Ectodermal cell (in vitro differentiated cells): ENCODE measurements around the gene TRIM25.

Experiments used
- H3K27ac ChIP-seq: 2 replicates; pipeline ENCODE4 v1.7.0; 2013; ENCODE audit warnings: mild to moderate bottlenecking, low read depth, low read length; ENCODE audit not compliant: insufficient read depth, poor library complexity, severe bottlenecking
- H3K27me3 ChIP-seq: 2 replicates; pipeline ENCODE4 v1.7.0; 2013; ENCODE audit warnings: mild to moderate bottlenecking, low read length; ENCODE audit not compliant: insufficient read depth, control insufficient read depth, poor library complexity, severe bottlenecking
- H3K36me3 ChIP-seq: one replicate; pipeline ENCODE4 v1.7.0; 2013; ENCODE audit warnings: low read length; ENCODE audit not compliant: control insufficient read depth, insufficient read depth
- H3K4me1 ChIP-seq: one replicate; pipeline ENCODE4 v1.7.0; 2013; ENCODE audit warnings: low read length; ENCODE audit not compliant: control insufficient read depth, insufficient read depth
- H3K4me3 ChIP-seq: 2 replicates; pipeline ENCODE4 v1.7.0; 2013; ENCODE audit warnings: low read depth, low read length, control low read depth; ENCODE audit not compliant: insufficient read depth
- H3K9me3 ChIP-seq: 2 replicates; pipeline ENCODE4 v1.7.0; 2013; ENCODE audit warnings: mild to moderate bottlenecking, low read length, moderate library complexity; ENCODE audit not compliant: control insufficient read depth
- WGBS, 2 experiments: methylation state at CpG; one replicate each; pipeline ENCODE4 v1.1.7; 2013; ENCODE audit warnings: missing lambda C conversion rate in 2 of 2; 5-methylcytosine and 5-hydroxymethylcytosine counted together

Gene TRIM25

GRCh38 chr17:56928586-56928985 is 14.7 kb upstream of the TRIM25 start:
- H3K9me3 ChIP-seq, result peaks cover 11% of the 10 kb centered on the region
- H3K27me3 ChIP-seq, result no peaks in the 10 kb centered on the region
- H3K27ac ChIP-seq, result no peak overlapping the region
- no peak overlapping the region for H3K4me3 ChIP-seq
- WGBS, 2 experiments, result 98 to 100% methylated on average over 2 of the region's 2 CpGs
- H3K36me3 ChIP-seq, result peaks cover 5% of the 10 kb centered on the region
- no peaks in the 10 kb centered on the region for H3K4me1 ChIP-seq

- Histone ChIP-seq H3K4me1 (no peaks in the 10 kb centered on the region), H3K9me3 (peaks cover 11% of the 10 kb centered on the region), H3K27ac (no peak overlapping the region), H3K36me3 (no peaks in the 10 kb centered on the region), H3K4me3 (no peak overlapping the region), H3K27me3 (no peaks in the 10 kb centered on the region)
- WGBS, 2 experiments, result 68 to 73% methylated on average over 2 of the region's 2 CpGs
Measured at GRCh38 chr17:56926704-56927103, 12.9 kb upstream of the TRIM25 start.

GRCh38 chr17:56926270-56926669 is 12.4 kb upstream of the TRIM25 start:
- Histone ChIP-seq H3K4me1 (no peaks in the 10 kb centered on the region), H3K27me3 (no peaks in the 10 kb centered on the region), H3K9me3 (peaks cover 11% of the 10 kb centered on the region), H3K36me3 (no peaks in the 10 kb centered on the region), H3K4me3 (no peak overlapping the region), H3K27ac (no peak overlapping the region)

DNA sequence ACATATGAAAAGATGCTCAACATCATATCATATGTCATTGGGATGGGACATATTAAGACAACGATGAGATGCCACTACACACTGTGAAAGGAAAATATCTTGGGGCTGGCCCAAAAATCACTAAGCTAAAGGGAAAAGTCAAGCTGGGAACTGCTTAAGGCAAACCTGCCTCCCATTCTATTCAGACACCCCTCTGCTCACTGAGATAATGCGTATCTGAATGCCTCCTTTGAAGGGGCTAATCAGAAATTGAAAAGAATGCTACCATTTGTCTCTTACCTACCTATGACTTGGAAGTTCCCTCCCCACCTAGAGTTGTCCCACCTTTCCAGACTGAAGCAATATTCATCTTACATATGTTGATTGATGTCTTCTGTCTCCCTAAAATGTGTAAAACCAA is 11.2 kb upstream of the TRIM25 start:
- H3K9me3 ChIP-seq, result peaks cover 10% of the 10 kb centered on the region
- H3K27ac ChIP-seq, result no peak overlapping the region
- H3K36me3 ChIP-seq, result no peaks in the 10 kb centered on the region
- 71 to 81% methylated on average over 2 of the region's 2 CpGs for WGBS, 2 experiments
- no peak overlapping the region for H3K4me3 ChIP-seq
- no peaks in the 10 kb centered on the region for H3K4me1 ChIP-seq
- H3K27me3 ChIP-seq, result no peaks in the 10 kb centered on the region

- H3K36me3 ChIP-seq, result no peaks in the 10 kb centered on the region
- no peaks in the 10 kb centered on the region for H3K9me3 ChIP-seq
- H3K27me3 ChIP-seq, result peaks cover 13% of the 10 kb centered on the region
- no peak overlapping the region for H3K4me3 ChIP-seq
- H3K4me1 ChIP-seq, result peaks cover 5% of the 10 kb centered on the region
- no peak overlapping the region for H3K27ac ChIP-seq
- 81 to 91% methylated on average over 1 of the region's 1 CpG for WGBS, 2 experiments
Measured at GRCh38 chr17:56919717-56920116, 5.9 kb upstream of the TRIM25 start.

GRCh38 chr17:56918916-56919315 is 5.1 kb upstream of the TRIM25 start:
- Histone ChIP-seq H3K9me3 (no peaks in the 10 kb centered on the region), H3K27me3 (peaks cover 21% of the 10 kb centered on the region), H3K36me3 (no peaks in the 10 kb centered on the region), H3K27ac (no peak overlapping the region), H3K4me3 (no peak overlapping the region), H3K4me1 (peaks cover 6% of the 10 kb centered on the region)
- 94 to 100% methylated on average over 3 of the region's 3 CpGs for WGBS, 2 experiments

DNA sequence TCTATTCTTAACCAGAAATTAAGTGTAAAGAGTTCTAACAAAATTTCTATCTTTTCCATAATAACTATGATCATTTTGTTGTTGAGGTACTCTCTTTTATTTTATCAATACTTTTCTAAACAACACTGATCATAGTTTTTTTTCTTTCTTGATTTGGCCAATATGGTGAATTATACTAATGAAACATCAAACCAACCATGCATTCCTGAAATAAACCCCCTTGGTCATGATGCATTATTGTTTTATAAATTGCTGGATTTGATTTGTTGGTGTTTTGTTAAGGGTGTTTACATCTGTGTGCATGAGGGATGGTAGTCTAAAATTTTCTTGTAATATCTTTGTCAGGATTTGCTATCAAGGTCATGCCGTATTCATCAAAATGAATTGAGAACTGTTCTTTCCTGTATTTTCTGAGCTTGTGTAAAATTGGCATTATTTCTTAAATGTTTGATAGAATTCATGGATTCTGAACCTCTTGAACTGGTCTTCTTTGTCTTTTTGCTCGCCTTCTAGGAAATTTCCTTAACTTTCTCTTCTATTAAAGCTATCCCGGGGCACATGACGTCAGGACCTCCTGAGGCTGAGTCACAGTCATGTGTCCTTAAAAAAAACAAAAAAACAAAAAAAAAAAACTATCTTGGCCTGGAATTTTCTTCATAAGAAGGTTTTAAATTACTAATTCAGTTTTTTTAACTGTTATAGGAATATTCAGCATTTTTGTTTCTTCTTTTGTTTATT is 3.9 kb upstream of the TRIM25 start:
- Histone ChIP-seq H3K4me3 (no peak overlapping the region), H3K4me1 (peaks cover 6% of the 10 kb centered on the region), H3K9me3 (no peaks in the 10 kb centered on the region), H3K36me3 (no peaks in the 10 kb centered on the region), H3K27ac (no peak overlapping the region), H3K27me3 (peaks cover 33% of the 10 kb centered on the region)
- WGBS, 2 experiments, result 87% methylated on average over 4 of the region's 4 CpGs

- Histone ChIP-seq H3K4me3 (peak overlapping the region; percentile 70), H3K27ac (no peak overlapping the region), H3K4me1 (peaks cover 6% of the 10 kb centered on the region), H3K27me3 (peaks cover 38% of the 10 kb centered on the region), H3K36me3 (no peaks in the 10 kb centered on the region), H3K9me3 (no peaks in the 10 kb centered on the region)
- WGBS, 2 experiments, result 25 to 41% methylated on average over 14 of the region's 14 CpGs
Measured at GRCh38 chr17:56914581-56915273, 878 bp upstream of the TRIM25 start.

DNA sequence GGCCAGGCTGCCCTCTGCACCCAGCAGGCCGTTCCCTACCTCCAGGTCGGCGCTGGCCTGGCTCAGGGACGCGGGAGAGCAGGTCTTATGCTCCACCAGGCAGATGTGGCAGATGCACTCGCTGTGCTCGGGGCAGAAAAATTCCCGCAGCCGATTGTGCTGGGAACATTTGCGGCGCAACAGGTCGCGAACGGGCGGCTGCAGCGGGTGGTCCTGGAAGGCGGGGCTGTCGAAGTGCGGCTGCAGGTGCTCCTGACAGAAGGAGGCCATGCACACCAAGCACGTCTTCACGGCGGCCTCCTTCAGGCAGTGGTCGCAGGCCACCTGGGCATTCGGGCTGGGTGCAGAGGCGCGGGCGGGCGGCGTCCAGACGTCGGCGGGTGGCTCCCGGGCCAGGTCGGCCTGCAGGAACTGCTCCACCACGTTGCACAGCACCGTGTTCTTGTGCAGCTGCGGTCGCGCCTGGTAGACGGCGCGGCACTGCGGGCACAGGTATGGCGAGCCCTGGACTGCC is 439 bp downstream of the TRIM25 start:
- Histone ChIP-seq H3K36me3 (no peaks in the 10 kb centered on the region), H3K27ac (no peak overlapping the region), H3K9me3 (no peaks in the 10 kb centered on the region), H3K4me1 (peaks cover 6% of the 10 kb centered on the region), H3K4me3 (peak overlapping the region; percentile 70), H3K27me3 (peaks cover 38% of the 10 kb centered on the region)
- WGBS, 2 experiments, result 3 to 4% methylated on average over 44 of the region's 44 CpGs

DNA sequence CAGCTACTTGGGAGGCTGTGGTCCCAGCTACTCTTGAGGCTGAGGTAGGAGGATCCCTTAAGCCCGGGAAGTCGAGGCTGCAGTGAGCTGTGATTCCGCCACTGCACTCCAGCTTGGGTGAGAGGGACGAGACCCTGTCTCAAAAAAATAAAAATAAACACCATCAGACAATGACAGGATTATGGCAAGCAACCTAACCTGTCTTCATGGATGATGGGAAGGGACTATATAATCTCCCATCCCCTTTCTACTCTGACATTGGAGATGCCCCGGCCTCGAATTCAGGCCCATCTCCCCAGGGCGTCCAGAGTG is 893 bp downstream of the TRIM25 start:
- Histone ChIP-seq H3K36me3 (no peaks in the 10 kb centered on the region), H3K27me3 (peaks cover 38% of the 10 kb centered on the region), H3K4me1 (peaks cover 6% of the 10 kb centered on the region), H3K4me3 (peak overlapping the region; percentile 70), H3K27ac (no peak overlapping the region), H3K9me3 (no peaks in the 10 kb centered on the region)
- 71 to 73% methylated on average over 7 of the region's 7 CpGs for WGBS, 2 experiments
